GM18498 (cell line): ENCODE results near the gene DRAM1.
"Not testable (repeated sequence)": the region's sequence is repeated elsewhere in the genome, so short reads cannot be mapped to it uniquely, and the experiment has no call there.

Experiments
- ATAC-seq: cut with Tn5 transposase; IDR thresholded peaks from one replicate; pipeline ENCODE4 v1.9.1; 2021; ENCODE audit warnings: mild to moderate bottlenecking, moderate library complexity; ENCODE audit not compliant: unreplicated experiment

The DRAM1 gene, protein sequence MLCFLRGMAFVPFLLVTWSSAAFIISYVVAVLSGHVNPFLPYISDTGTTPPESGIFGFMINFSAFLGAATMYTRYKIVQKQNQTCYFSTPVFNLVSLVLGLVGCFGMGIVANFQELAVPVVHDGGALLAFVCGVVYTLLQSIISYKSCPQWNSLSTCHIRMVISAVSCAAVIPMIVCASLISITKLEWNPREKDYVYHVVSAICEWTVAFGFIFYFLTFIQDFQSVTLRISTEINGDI

DNA sequence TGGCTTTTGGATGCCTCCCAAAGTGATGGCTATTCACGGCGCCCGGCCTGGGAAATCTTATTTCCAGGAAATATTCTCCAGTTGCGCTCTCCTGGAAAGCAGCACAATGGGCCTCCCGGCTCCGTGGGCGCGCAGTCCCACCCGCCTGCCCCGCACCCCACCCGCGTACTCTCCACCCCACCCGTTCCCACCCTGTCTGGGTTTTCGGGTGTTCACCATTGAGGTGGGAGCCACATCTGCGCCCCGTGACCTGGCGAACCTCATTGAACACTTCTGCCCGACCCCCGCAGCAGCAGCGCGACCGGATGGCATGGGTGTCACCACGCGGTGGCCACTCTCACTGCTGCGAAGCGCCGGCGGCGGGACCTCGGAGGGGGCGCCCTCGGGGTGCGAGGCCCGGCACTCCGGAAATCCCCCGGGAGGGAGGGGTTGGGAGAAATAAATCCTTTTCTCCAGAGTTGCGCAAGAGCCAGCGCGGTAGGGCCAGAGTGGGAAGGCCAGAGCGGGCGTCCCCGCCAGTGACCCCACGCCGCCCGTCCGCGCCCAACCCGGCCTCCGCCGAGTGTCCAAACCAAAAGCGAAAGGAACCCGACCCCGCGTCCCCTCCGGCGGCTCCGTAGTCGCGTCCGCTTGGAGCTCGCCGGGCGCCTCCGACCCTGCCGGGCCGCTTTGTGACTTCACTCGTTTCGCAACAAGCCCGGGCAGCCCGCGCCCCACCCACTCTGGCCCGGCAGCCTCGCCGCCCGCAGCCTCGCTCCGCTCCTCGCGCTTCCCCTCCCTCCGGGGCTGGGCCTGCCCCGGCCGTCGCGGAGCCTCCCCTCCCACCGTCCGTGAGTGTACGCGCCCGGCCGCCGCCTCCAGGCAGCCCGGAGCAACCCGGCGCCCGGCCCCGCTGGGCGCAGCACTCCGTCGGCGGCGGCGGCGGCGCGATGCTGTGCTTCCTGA lies at the start of gene DRAM1:
TSS of gene DRAM1 (plus strand) at position 720 of the 945 bp plus-strand sequence. CDS start at position 930, 210 bp downstream.
- peak; percentile 91 for ATAC-seq

DNA sequence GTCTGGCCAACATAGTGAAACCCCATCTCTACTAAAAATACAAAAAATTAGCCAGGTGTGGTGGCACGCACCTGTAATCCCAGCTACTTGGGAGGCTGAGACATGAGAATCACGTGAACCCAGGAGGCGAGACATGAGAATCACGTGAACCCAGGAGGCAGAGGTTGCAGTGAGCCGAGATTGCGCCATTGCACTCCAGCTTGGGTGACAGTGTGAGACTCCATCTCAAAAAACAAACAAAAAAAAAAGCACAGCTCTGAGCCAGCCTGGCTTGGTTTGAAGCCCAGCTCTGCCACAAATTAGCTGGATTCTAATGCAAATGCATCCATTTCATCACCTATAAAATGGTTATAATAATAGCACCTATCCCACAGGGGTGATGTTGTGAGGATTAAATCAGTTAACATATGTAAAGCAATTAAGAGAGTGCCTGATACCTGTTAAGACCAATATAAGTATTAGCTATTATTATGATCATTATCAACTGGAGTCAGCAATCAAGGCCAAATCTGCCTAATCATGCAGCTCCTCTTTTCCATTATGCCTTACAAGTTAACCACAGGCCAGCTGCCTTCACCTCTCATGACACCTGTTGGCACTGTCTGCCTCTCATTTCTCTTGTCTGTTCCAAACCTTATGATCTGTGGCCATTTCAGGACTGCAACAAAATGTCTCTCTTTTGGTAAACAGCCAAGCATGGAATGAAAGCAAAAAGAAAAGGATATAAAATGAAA lies 48.8 kb upstream of the DRAM1 start:
- no peak for ATAC-seq

DNA sequence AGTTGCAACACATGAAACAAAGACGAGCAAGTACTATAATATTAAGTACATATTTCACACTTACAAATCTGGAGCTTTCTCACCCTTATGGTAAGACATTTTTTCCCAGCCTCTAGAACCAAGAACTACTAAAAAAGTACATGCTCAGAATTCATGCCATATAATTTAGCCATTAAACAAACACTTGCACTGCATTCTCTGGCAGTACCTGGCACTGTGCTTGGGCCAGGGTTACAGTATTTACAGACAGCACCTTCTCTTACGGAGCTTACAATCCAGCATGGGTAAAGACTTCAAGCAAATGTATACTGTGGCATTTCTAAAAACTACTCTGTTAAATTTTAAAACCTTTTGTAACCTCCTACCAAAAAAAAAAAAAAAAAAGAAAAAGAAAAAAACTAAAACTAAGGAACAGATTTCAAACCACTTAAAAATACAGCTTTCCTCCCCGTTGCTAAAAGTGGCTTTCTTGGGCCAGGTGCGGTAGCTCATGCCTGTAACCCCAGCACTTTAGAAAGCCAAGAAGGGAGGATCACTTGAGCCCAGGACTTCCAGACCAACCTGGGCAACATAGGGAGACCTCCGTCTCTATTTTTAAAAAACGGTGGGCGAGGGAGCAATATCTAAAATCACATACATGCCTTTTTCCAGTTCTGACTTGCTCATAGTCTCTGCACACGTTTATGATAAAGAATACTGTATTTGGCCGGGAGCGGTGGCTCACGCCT lies 47.6 kb upstream of the DRAM1 start:
- ATAC-seq, result no peak

DNA sequence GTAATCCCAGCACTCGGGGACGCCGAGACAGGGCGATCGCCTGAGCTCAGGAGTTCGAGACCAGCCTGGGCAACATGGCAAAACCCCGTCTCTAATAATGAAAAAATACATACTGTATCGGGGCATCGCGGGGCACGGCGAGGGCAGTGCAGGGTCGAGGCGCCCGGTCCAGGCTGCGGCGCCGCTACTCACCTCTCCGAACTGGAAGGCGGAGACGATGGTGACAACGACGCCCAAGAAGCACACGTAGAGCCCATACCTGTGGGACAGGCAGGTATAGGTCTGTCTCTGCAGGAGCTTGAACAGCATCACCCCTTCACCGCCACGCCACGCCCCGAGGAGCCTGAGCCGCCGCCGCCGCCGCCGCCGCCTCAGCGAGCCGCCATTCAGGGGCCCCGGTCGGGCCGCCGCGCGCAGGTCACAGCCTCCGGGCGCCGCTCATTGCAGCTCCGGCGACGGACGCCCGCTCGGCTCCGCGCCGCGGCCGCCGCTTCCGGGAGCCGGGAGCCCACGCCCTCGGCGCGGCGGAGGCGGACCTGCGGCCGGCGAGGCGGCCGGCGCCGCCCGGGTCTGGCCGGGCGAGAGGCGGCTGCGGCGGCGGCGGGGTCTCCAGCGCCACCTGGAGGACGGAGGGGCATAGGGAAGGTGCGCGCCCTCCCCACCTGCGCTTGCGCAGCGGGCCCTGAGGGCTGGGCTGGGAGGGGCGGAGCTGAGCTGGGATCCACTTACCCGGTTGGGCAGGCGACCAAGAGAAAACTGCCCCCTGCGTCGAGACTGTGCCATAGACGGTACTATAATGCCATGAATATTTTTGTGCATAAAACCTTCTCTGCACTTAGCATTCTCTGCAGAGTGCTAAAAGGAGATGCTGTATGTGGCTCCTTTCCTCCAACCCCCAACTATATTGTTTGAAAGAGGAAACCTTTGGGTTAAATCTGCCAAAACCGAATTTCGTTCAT lies 46.7 kb upstream of the DRAM1 start, which contains the start of gene GNPTAB:
TSS of gene GNPTAB (minus strand) at position 593 of the 959 bp plus-strand sequence. CDS start at position 309, 284 bp downstream.
- ATAC-seq, result peak; percentile 92

DNA sequence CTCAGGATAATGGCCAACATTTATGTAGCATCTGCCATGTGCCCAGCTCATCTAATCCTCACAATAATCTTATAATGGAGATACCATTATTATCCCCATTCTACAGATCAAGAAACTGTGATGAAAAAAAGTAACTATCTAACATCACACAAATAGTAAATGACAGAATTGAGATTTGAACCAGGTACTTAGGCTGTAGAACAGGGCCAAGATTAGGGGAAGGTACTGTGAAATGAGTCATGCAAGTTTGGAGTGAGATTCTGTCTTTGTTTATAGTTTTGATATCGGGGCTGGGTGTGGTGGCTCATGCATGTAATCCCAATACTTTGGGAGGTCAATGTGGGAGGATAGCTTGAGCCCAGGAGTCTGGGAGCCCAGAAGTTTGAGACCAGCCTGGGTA lies 45.4 kb upstream of the DRAM1 start:
- no peak for ATAC-seq

DNA sequence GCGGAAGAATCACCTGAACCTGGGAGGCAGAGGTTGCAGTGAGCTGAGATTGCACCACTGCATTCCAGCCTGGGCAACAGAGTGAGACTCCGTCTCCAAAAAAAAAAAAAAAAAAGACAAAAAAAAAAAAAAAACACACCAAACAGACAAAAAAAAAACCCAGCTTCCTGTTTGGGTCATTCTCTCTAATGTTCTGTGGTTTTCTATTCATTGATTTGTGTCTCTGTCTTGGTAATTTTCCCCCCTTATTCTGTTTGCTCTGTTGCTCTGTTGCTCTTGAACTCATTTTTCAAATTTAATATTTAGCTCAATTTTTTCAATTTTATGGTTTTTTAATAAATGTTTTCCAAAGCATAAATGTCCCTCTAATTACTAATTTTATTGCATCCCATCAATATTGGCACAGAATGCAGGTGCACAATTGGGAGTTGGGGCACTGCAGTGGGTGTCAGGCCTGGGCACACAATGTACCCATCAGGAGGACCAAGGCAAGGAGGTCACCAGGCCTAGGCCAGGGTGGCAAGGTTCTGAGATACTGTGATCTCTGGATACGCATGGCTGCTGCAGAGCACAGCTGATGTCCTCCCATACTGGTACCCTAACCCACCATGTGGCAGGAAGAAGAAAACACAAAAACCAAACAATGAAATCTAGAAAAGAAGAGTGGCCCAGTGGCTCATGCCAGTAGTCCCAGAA lies 38.6 kb upstream of the DRAM1 start:
- peak; percentile 74 for ATAC-seq

DNA sequence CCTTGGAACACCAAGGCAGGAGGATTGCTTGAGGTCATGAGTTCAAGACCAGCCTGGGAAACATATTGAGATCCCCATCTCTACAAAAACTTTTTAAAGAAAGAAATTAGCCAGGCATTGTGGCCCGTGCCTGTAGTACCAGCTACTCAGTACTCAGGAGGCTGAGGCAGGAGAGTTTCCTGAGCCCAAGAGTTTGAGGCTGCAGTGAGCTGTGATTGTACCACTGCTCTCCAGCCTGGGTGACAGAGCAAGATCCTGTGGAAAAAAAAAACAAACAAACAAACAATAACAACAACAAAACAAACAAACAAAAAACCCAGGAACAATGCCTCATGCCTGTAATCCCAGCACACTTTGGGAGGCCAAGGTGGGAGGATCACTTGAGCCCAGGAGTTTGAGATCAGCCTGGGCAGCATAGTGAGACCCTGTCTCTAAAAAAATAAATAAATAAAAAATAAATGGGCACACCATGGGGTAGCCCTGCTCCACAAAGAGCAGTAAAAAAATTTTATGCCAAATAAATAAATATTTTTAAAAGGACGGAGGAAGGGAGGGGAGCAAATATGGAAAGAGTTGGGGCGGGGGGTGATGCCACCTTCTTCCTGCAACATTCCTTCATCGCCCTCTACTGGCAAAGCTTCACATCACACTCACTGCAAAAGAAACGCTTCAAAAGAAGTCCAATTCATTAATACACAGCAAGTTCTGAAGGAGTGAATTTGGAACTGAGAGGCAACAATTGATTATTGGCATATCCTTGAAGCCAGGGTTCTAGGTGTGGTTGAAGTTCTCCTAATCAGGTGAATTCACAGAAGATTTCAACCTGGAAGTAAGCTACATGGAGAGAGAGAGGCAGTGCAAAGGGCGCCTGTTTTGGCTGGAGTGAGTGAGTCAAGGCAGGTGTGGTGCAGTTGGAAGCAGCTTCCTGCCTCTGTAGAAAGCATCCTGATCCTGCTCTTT lies 37.8 kb upstream of the DRAM1 start:
- ATAC-seq, result no peak

DNA sequence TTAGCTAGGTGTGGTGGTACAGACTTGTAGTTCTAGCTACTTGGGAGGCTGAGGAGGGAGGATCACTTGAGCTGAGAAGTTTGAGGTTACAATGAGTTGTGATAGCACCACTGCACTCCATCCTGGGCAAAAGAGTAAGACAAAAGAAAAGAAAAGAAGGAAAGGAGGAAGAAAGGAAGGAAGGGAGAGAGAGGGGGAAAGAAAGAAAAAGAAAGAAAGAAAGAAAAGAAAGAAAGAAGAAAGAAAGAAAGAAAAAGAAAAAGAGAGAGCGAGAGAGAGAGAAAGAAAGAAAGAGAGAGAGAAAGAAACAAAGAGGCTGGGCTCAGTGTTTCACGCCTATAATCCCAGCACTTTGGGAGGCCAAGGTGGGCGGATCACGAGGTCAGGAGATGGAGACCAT lies 36.3 kb upstream of the DRAM1 start:
- ATAC-seq, result no peak

DNA sequence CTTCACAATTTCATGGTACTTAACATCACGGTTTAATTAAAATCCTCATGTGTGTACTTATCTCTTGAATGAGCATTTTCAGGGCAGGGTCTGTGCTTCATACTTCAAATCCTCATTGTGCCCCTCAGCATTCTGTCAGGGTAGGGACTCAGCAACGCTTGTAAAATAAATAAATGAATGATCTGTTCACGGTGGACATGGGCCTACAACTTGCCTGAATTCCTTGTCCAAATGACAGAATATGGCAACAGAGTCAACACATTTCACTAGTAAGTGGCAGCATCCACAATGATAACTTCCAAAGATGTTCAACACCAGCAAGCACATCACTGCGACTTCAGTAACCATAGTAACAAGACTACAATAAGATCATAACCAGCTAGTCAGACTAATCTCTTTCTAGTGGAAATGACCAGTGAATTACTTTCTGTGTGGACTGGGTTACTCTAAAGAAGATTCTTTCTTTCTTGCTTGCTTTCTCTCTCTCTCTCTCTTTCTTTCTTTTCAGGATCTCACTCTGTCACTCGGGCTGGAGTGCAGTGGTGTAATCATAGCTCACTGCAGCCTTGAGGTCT lies 32.2 kb upstream of the DRAM1 start:
- ATAC-seq, result no peak

DNA sequence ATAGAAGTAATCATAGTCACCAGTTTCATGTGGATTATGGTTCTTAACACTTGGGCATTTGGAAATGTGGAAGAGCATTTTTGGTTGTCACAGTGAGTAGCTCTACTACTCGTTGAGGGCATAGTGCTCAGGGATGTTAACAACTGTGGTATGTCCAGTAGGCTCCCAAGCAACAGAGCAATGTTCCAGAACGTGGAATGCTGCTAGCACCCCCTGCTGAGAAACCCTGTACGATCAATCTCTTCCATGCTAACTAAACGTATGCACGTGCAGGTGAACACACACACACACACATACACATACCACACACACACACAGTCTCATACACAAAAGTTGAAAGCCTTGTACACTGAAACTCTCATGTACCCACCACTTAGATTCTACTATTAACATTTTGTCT lies 30.1 kb upstream of the DRAM1 start:
- ATAC-seq, result no peak

DNA sequence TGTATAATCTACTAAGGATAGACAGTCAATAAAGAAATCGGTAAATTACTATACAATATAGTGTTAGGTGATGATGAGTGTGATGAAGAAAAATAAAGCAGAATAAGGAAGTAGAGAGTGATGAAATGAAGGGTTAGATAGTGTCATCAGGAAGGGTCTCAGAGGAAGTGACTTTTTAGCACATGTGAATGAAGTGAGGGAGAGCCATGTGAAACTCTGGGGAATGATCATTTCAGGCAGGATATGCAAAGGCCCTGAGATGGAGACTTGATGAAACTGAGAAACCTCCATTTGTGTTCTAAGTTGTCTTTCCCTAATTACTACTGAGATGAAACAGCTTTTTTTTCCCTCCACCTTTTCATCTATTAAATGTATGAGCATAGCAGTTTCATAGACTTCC lies 27.2 kb upstream of the DRAM1 start:
- no peak for ATAC-seq

DNA sequence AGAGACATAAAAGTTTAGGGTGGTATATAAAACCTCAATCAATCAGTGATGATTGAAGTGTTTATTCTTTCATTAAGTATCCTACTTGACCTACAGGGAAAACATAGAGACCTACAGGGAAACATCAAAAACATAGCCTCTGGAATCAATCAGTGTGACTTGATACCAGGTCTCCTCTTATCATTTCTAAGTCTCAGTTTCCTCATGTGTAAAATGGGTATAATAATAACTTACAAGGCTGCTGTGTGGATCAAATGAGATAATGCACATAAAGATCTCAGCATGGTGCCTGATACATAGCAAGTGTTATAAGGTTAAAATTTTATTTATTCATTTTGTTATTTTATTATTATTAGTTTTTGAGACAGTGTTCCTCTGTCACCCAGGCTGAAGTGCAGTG lies 24.4 kb upstream of the DRAM1 start:
- ATAC-seq, result no peak

DNA sequence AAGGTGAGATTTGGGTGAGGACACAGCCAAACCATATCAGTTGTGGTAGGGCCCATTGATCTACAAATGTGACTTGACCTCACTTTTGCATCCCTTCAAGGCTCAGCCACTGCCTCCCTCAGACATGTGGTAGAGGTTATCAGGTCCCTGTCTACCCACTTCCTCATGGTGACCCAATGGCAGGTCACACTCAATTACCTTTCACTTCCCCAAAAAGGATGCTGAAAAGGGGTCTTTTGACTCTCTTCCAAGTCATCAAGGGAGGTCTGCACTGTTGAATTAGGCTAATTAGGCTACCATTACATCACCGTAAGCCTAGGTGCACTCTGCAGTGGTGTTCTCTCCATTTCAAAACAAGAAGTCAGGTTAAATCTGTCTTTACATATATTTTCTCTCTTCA lies 22.6 kb upstream of the DRAM1 start:
- ATAC-seq, result peak; percentile 65

DNA sequence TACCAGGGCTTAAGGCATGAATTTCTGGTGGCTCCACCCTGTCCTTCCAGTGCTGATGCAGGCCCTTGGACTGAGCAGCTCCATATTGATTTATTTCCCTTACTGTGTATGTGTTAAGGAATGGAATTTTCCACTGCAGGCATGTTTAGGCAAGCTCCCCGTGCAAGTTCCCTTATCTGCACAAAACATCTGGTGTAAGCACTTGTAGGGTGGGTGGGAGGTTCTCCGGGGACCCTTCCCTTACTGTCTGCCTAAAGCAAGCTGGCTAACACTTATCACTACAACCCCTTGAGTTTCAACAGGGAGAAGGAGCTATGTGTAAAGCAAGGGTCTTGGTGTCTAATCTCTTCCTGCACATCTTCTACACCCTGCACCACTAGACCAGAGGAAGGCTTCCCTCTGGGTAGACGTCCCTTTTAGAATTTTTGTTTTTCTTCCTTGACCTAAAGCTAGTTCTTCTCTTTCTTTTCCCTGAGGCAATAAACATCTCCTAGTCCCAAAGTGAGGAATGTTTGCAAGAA lies 22.0 kb upstream of the DRAM1 start:
- ATAC-seq, result peak; percentile 8

DNA sequence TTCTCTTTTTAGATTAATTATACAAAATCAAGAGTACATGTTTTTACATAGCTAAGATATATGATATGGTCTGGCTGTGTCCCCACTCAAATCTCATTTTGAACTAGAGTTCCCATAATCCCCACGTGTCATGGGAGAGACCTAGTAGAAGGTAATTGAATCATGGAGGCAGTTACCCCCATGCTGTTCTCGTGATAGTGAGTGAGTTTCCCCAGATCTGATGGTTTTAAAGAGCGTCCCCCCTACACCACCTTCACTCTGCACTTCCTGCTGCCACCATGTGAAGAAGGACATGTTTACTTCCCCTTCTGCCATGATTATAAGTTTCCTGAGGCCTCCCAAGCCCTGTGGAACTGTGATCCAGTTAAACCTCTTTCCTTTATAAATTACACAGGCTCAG lies 21.4 kb upstream of the DRAM1 start:
- no peak for ATAC-seq

DNA sequence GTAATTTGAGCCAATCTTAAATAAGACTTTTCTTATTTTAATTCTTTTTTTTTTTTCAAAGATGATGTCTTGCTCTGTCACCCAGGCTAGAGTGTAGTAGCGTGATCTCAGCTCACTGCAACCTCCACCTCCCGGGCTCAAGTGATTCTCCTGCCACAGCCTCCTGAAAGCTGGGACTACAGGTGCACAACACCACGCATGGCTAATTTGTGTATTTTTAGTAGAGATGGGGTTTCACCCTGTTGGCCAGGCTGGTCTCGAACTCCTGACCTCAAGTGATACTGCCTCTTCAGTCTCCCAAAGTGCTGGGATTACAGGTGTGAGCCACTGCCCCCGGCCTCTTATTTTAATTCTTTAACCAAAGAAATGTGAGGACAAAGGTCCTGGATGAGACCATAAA lies 20.8 kb upstream of the DRAM1 start:
- not testable (repeated sequence) for ATAC-seq

DNA sequence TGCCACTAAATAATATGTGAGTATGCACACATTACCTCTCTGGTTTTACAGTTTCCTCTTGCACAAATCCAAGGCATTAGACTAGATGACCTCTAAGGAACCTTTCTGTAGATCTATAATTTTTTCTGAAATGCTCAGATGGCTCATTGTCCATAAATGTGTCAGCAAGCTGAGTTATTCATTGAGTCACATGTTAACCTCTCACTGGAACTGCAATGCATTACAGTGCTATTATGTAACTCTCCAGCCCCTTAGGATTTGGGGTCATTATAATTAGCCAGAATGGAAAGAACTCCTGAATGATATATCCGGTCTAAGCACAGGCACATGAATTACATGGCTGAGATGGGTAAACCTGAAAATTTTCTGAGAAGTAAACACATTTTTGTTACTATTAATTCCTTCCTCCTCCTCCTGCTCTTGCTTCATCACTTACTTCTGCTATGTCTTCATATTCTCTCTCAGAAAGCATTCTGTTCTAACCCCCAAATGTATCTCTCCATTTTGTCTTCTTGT lies 20.3 kb upstream of the DRAM1 start:
- ATAC-seq, result no peak
